GM13976 (cell line): ENCODE results near the gene CCDC127.
"Not testable (repeated sequence)": the region's sequence is repeated elsewhere in the genome, so short reads cannot be mapped to it uniquely, and the experiment has no call there.

Source experiments
- DNase-seq: peaks from one replicate; pipeline ENCODE4 v3.0.0; 2012; ENCODE audit warnings: low spot score
- in situ Hi-C: fragments of 300-500 bp; cut with MboI; formaldehyde crosslinking; loops from one replicate; pipeline ENCODE4 v1.12.0; 2022; ENCODE audit warnings: low sequenced_read_pairs, mixed read lengths, inconsistent platforms; ENCODE audit not compliant: unreplicated experiment
- TF ChIP-seq, protein P1 (sequence below): IDR thresholded peaks from 2 replicates; pipeline ENCODE4 v1.5.1; 2012; ENCODE audit warnings: borderline replicate concordance, mild to moderate bottlenecking; ENCODE audit not compliant: insufficient read depth; ENCODE audit errors: extremely low read depth, missing control alignments, control extremely low read depth

CCDC127 gene

DNA sequence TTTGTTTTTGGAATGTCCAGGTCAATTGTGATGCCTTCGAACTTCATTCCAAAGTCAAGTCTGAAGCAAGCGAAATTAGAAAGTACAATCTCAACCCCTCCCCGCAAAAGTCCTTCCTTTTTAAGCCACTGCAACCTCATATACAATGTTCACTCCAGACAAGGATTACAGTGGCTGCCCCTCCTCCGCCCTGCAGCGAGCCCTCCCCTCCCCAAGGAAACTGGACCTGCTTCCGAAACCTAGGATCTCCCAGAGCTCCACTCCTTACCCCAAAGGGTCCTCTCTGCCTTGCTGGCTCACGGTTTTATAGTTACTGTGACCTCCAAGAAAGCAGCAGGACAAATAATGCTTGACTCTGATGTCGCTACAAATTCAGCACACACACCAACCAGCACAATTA lies 16.3 kb downstream of the CCDC127 start:
- in situ Hi-C loops, result no loop called here
- TF ChIP-seq, protein P1, sequence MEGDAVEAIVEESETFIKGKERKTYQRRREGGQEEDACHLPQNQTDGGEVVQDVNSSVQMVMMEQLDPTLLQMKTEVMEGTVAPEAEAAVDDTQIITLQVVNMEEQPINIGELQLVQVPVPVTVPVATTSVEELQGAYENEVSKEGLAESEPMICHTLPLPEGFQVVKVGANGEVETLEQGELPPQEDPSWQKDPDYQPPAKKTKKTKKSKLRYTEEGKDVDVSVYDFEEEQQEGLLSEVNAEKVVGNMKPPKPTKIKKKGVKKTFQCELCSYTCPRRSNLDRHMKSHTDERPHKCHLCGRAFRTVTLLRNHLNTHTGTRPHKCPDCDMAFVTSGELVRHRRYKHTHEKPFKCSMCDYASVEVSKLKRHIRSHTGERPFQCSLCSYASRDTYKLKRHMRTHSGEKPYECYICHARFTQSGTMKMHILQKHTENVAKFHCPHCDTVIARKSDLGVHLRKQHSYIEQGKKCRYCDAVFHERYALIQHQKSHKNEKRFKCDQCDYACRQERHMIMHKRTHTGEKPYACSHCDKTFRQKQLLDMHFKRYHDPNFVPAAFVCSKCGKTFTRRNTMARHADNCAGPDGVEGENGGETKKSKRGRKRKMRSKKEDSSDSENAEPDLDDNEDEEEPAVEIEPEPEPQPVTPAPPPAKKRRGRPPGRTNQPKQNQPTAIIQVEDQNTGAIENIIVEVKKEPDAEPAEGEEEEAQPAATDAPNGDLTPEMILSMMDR, result no peak
- no peak for DNase-seq

DNA sequence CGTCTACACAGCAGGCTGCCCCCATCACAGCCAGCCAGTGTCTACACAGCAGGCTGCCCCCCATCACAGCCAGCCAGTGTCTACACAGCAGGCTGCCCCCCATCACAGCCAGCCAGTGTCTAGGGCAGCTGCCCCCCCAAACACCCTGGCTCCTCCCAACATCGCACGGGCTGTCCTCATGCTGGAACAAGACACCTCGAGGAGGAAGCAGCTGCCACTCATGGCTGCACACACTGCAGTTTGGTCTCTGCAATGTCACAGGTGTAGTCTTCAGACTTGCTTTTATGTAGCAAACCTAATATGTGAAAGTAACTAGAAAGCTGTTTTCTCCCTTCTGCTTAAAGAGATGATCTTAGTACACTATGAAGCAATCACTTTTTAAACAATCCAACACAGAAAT lies 17.0 kb downstream of the CCDC127 start:
- in situ Hi-C loops, result no loop called here
- TF ChIP-seq, protein P1, result no peak
- DNase-seq, result no peak

- TF ChIP-seq, protein P1, result no peak
- in situ Hi-C loops, result no loop called here
- no peak for DNase-seq
Observed at GRCh38 chr5:199950-200645, 17.9 kb downstream of the CCDC127 start.

DNA sequence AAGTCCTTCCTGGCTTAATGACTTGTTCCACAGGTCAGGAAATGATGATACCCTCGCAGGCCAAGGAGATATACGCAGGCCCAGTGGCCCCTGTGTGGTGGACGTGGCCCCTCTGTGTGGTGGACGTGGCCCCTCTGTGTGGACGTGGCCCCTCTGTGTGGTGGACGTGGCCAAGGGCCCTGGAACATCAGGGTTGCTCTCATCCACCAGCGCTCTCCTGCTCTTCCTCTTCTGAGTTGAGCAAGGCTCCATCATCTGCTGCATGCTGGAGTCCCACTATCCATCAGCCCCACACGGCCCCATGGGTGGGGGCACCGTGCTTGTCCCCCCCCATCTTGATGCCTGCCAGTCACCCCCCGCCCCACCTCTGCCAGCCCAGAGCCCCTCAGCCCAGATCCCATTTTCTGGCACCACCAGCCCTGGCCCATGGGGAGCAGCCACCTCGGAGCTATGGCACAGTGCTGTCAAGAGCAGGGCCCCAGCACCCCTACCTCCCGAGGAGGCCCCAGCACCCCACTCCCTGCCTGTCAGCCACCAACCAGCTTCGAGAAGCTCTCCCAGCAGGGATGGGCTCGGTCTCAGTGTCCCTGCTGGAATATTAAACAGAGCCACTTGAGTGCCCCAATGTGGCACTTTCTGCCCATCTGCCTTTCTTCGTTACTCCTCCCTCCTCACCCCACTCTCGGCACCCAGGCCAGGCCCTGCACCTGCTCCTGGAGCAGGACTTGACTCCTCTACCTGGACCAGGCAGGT lies 18.6 kb downstream of the CCDC127 start:
- TF ChIP-seq, protein P1, result no peak
- DNase-seq, result no peak

DNA sequence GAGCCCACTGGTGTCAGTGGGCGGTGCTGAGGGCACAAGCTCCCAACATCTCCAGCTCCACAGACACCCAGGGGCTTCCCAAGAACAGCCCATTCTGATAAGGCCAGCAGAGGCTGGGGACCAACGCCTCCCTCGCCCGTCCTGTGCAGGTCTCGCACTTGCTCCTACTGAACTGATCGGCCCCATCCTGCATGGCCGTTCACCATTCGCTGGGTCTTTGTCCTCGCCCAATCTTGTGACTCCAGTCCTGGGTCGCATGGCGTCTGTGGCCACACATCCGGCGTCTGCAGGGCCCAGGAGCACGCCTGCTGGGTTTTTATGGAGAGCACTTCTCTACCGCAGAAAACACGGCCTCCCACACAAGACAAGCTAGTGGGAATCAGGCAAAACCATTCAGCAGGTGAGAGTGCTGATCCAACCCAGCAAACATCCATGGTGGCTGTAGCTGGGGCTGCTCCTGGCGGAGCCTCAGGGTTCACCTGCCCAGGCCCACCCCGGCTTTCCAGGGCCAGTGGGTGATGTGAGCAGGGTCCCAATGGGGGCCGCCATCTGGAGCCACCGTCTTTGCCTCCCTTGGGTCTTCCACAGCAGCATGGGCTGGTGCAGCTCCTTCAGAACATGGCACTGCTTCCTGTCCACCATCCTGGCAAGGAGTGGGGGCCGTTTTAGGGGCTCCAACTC lies 19.3 kb downstream of the CCDC127 start:
- in situ Hi-C loops, result no loop called here
- TF ChIP-seq, protein P1, result no peak
- DNase-seq, result no peak

More for the DNA sequence above, 18.6 kb downstream of the CCDC127 start:
- in situ Hi-C loops, result no loop called here

GRCh38 chr5:197892-198489 lies 20.0 kb downstream of the CCDC127 start:
- TF ChIP-seq, protein P1, result no peak
- in situ Hi-C loops, result no loop called here
- no peak for DNase-seq

- DNase-seq, result not testable (repeated sequence)
Observed at GRCh38 chr5:197031-197430, 20.9 kb downstream of the CCDC127 start.

More at GRCh38 chr5:197031-197430, 20.9 kb downstream of the CCDC127 start:
- in situ Hi-C loops, result not testable (repeated sequence)
